ENCODE data around the gene MCF2L2. TPM values are rescaled to one million over a fixed set of nuclear protein-coding genes. Genes with fewer than 3 reads are reported as not detected.

MCF2L2 gene
- total RNA-seq, 1 experiment from 2014 or later = 1.7 TPM

DNA sequence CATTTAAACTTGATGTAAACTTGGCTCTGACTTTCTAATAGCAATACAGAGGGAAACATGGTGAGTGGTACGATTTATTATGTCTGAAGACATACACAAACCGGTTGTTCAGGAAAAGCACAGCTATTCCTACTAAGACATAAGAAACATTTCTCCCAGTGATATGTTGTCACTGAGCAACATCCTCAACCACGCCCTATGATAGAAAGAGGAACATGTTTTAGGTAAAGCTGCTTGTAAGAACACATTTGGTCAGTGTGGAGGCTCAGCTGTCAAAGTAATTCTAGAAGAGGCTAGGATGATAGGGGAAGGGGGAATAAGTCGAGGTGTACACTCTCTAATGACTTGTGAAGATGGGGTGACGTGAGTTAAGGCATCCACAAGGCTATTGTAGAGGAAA is 218.1 kb downstream of the MCF2L2 start:
- Histone ChIP-seq H3F3A (ENCODE audit: insufficient read depth, low read depth) (no peaks in the 10 kb centered on the region), H3K36me3 (ENCODE audit: low read depth) (no peaks in the 10 kb centered on the region), H3K79me2 (ENCODE audit: low read depth) (no peaks in the 10 kb centered on the region), H3K4me1 (replicated peaks; ENCODE audit: insufficient read depth) (no peaks in the 10 kb centered on the region), H2AFZ (no peak overlapping the region), H3K9me2 (ENCODE audit: insufficient read depth) (no peaks in the 10 kb centered on the region), H3K4me2 (no peak overlapping the region), H4K20me1 (ENCODE audit: insufficient read depth) (no peaks in the 10 kb centered on the region), H3K27ac (no peak overlapping the region), H3K27me3 (ENCODE audit: insufficient read depth, low read depth) (no peaks in the 10 kb centered on the region), H3K9me3 (ENCODE audit: insufficient read depth, low read depth) (no peaks in the 10 kb centered on the region), H3K4me3 (no peak overlapping the region)
- TF ChIP-seq CTCF (conservative IDR thresholded peaks at IDR 0.05) (no peak), EZH2 (IDR thresholded peaks at IDR 0.05; ENCODE audit: low read depth) (no peak)
- POLR2A ChIA-PET (ENCODE audit: unreplicated experiment) = interaction anchor here (0.6 kb wide), 1 partner anchor 105 kb away, joined by 8 read pairs; no protein-coding TSS in a partner anchor
- peak in 1 of 2 experiments; percentile 31 for DNase-seq
- intact Hi-C loops (cut with micrococcal nuclease; ENCODE audit: unreplicated experiment) = no loop called here
- no TSS peak for BruUV-seq (replicated peaks)
- CTCF ChIA-PET = no interaction called here

GRCh38 chr3:183208800-183209199 is 219.6 kb downstream of the MCF2L2 start:
- ChIA-PET POLR2A (ENCODE audit: unreplicated experiment) (interaction anchor here (0.7 kb wide), 1 partner anchor 968 kb away, joined by 3 read pairs; no protein-coding TSS in a partner anchor), CTCF (no interaction called here)
- DNase-seq = peak in 1 of 2 experiments; percentile 30
- no TSS peak for BruUV-seq (replicated peaks)
- Histone ChIP-seq H3K79me2 (ENCODE audit: low read depth) (no peaks in the 10 kb centered on the region), H3K4me3 (no peak overlapping the region), H2AFZ (no peak overlapping the region), H4K20me1 (ENCODE audit: insufficient read depth) (no peaks in the 10 kb centered on the region), H3K4me1 (replicated peaks; ENCODE audit: insufficient read depth) (no peaks in the 10 kb centered on the region), H3F3A (ENCODE audit: insufficient read depth, low read depth) (no peaks in the 10 kb centered on the region), H3K9me2 (ENCODE audit: insufficient read depth) (no peaks in the 10 kb centered on the region), H3K27ac (no peak overlapping the region), H3K36me3 (ENCODE audit: low read depth) (no peaks in the 10 kb centered on the region), H3K27me3 (ENCODE audit: insufficient read depth, low read depth) (no peaks in the 10 kb centered on the region), H3K4me2 (no peak overlapping the region), H3K9me3 (ENCODE audit: insufficient read depth, low read depth) (0 out of 2 replicates have a peak, but pooled peaks cover 7% of the 10 kb centered on the region)
- intact Hi-C loops (cut with micrococcal nuclease; ENCODE audit: unreplicated experiment) = no loop called here
- TF ChIP-seq CTCF (conservative IDR thresholded peaks at IDR 0.05) = no peak
- no peak for TF ChIP-seq EZH2 (IDR thresholded peaks at IDR 0.05; ENCODE audit: low read depth)

- no peaks in the 10 kb centered on the region for H3K4me1 ChIP-seq (replicated peaks; ENCODE audit: insufficient read depth)
- peak in 1 of 2 experiments; percentile 12 for DNase-seq
- H3K9me2 ChIP-seq (ENCODE audit: insufficient read depth) = no peaks in the 10 kb centered on the region
- no peaks in the 10 kb centered on the region for H3F3A ChIP-seq (ENCODE audit: insufficient read depth, low read depth)
- no peaks in the 10 kb centered on the region for H4K20me1 ChIP-seq (ENCODE audit: insufficient read depth)
- H2AFZ ChIP-seq = no peak overlapping the region
- ChIA-PET POLR2A (ENCODE audit: unreplicated experiment) (interaction anchor here (0.7 kb wide), 1 partner anchor 968 kb away, joined by 3 read pairs; no protein-coding TSS in a partner anchor), CTCF (no interaction called here)
- no peaks in the 10 kb centered on the region for H3K79me2 ChIP-seq (ENCODE audit: low read depth)
- H3K36me3 ChIP-seq (ENCODE audit: low read depth) = no peaks in the 10 kb centered on the region
- intact Hi-C loops (cut with micrococcal nuclease; ENCODE audit: unreplicated experiment) = no loop called here
- H3K9me3 ChIP-seq (ENCODE audit: insufficient read depth, low read depth) = peaks cover 12% of the 10 kb centered on the region; the same call in 1 of the 2 replicates
- H3K27ac ChIP-seq = no peak overlapping the region
- no peak overlapping the region for H3K4me3 ChIP-seq
- H3K4me2 ChIP-seq = no peak overlapping the region
- H3K27me3 ChIP-seq (ENCODE audit: insufficient read depth, low read depth) = no peaks in the 10 kb centered on the region
- TF ChIP-seq CTCF (conservative IDR thresholded peaks at IDR 0.05) (no peak), EZH2 (IDR thresholded peaks at IDR 0.05; ENCODE audit: low read depth) (no peak)
- BruUV-seq (replicated peaks) = no TSS peak
Observed at GRCh38 chr3:183208260-183208659, 220.2 kb downstream of the MCF2L2 start.
